HL-60 (cell line): ENCODE results near the gene EPHA2.

ENCODE experiments used
- POLR2AphosphoS5 ChIP-seq: IDR thresholded peaks from 2 replicates; pipeline ENCODE4 v1.6.1; 2012; ENCODE audit warnings: low read depth
- TF ChIP-seq, protein P1 (sequence below): IDR thresholded peaks from one replicate; pipeline ENCODE4 v1.5.1; 2011; ENCODE audit warnings: low read length, control low read depth, inconsistent platforms; ENCODE audit not compliant: insufficient read depth

DNA sequence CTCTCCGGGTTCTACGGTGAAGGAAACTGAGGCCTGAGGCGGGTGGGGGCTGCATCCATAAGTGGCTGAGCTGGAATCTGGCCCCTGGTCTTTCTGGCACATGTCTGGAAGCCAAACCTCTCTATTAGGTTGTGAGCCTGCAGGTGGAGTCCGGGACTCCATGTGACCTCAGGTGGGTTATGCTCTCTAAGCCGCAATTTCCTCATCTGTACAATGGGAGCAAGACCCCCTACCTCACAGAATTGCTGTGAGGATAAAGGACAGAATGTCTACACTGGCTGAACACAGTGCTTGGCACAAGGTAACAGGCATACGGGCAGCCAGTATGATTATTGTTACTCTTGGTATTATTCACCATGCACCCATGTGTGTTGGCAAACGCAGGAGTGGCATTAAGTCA lies 6.7 kb downstream of the EPHA2 start:
- TF ChIP-seq, protein P1, sequence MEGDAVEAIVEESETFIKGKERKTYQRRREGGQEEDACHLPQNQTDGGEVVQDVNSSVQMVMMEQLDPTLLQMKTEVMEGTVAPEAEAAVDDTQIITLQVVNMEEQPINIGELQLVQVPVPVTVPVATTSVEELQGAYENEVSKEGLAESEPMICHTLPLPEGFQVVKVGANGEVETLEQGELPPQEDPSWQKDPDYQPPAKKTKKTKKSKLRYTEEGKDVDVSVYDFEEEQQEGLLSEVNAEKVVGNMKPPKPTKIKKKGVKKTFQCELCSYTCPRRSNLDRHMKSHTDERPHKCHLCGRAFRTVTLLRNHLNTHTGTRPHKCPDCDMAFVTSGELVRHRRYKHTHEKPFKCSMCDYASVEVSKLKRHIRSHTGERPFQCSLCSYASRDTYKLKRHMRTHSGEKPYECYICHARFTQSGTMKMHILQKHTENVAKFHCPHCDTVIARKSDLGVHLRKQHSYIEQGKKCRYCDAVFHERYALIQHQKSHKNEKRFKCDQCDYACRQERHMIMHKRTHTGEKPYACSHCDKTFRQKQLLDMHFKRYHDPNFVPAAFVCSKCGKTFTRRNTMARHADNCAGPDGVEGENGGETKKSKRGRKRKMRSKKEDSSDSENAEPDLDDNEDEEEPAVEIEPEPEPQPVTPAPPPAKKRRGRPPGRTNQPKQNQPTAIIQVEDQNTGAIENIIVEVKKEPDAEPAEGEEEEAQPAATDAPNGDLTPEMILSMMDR: no peak
- TF ChIP-seq POLR2AphosphoS5: no peak
